ENCODE results near the gene PTPRG. TPM values are rescaled to one million over a fixed set of nuclear protein-coding genes. Genes with fewer than 3 reads are reported as not detected.

The PTPRG gene
- total RNA-seq, 1 donor from 2014 or later = 80.7 TPM

DNA sequence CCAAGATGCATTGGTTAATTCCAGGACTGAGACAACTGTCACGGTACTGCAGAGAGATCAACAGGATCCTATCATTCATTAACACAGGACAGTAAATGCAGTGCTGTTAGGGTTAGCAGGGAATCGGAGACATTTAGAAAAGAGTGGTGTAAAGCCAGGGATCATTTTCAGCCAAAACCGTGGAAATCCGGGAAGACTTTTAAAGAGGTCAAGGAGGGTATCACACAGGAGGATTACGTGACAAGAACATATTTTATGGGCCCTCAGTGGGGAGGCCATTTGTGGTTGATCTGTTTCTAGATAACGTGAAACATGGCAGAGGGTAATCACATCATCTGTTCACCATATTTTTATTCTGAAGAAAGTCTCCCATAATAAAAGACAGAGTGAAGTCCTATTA lies 216.1 kb downstream of the PTPRG start:
- DNase-seq (ENCODE audit: low spot score) = no peak
- Mint-ChIP-seq H3K27me3 (ENCODE audit: unreplicated experiment) (no peaks in the 10 kb centered on the region), H3K4me1 (ENCODE audit: unreplicated experiment) (peaks cover 15% of the 10 kb centered on the region), H3K4me3 (ENCODE audit: unreplicated experiment) (no peak overlapping the region), H3K27ac (ENCODE audit: unreplicated experiment) (no peak overlapping the region), H3K36me3 (ENCODE audit: low read depth, unreplicated experiment) (no peaks in the 10 kb centered on the region), H3K9me3 (ENCODE audit: unreplicated experiment) (no peaks in the 10 kb centered on the region)
- TF ChIP-seq, protein P1, sequence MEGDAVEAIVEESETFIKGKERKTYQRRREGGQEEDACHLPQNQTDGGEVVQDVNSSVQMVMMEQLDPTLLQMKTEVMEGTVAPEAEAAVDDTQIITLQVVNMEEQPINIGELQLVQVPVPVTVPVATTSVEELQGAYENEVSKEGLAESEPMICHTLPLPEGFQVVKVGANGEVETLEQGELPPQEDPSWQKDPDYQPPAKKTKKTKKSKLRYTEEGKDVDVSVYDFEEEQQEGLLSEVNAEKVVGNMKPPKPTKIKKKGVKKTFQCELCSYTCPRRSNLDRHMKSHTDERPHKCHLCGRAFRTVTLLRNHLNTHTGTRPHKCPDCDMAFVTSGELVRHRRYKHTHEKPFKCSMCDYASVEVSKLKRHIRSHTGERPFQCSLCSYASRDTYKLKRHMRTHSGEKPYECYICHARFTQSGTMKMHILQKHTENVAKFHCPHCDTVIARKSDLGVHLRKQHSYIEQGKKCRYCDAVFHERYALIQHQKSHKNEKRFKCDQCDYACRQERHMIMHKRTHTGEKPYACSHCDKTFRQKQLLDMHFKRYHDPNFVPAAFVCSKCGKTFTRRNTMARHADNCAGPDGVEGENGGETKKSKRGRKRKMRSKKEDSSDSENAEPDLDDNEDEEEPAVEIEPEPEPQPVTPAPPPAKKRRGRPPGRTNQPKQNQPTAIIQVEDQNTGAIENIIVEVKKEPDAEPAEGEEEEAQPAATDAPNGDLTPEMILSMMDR (IDR thresholded peaks at IDR 0.05; ENCODE audit: unreplicated experiment) = no peak

DNA sequence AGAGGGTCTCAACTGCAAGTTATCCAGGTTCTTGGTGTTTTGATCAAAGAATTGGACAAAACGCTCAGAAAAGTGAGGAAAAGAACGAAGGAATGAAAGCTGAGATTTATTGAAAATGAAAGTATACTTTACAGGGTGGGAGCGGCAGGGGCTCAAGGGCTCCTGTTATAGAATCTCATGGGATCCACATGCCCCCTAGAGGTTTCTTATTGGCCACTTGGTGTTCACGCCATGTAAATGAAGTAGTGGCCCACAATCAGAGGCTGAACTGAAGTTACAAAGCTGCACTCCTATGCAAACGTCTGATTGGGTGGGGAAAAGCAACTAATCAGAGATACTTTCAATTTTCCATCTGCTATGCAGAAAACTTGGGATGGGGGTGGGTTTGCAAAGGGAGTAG lies 216.7 kb downstream of the PTPRG start:
- TF ChIP-seq, protein P1 (IDR thresholded peaks at IDR 0.05; ENCODE audit: unreplicated experiment) = no peak
- H3K4me3 Mint-ChIP-seq (ENCODE audit: unreplicated experiment) = no peak overlapping the region

GRCh38 chr3:61780016-61780415 lies 218.6 kb downstream of the PTPRG start:
- no peak for DNase-seq (ENCODE audit: low spot score)
- TF ChIP-seq, protein P1 (IDR thresholded peaks at IDR 0.05; ENCODE audit: unreplicated experiment) = no peak
- Mint-ChIP-seq H3K27me3 (ENCODE audit: unreplicated experiment) (no peaks in the 10 kb centered on the region), H3K4me1 (ENCODE audit: unreplicated experiment) (peaks cover 15% of the 10 kb centered on the region), H3K9me3 (ENCODE audit: unreplicated experiment) (no peaks in the 10 kb centered on the region), H3K36me3 (ENCODE audit: low read depth, unreplicated experiment) (no peaks in the 10 kb centered on the region), H3K4me3 (ENCODE audit: unreplicated experiment) (no peak overlapping the region), H3K27ac (ENCODE audit: unreplicated experiment) (no peak overlapping the region)

More for the DNA sequence above, 216.7 kb downstream of the PTPRG start:
- Mint-ChIP-seq H3K4me1 (ENCODE audit: unreplicated experiment) (peaks cover 15% of the 10 kb centered on the region), H3K9me3 (ENCODE audit: unreplicated experiment) (no peaks in the 10 kb centered on the region), H3K36me3 (ENCODE audit: low read depth, unreplicated experiment) (no peaks in the 10 kb centered on the region), H3K27ac (ENCODE audit: unreplicated experiment) (no peak overlapping the region), H3K27me3 (ENCODE audit: unreplicated experiment) (no peaks in the 10 kb centered on the region)
- no peak for DNase-seq (ENCODE audit: low spot score)

DNA sequence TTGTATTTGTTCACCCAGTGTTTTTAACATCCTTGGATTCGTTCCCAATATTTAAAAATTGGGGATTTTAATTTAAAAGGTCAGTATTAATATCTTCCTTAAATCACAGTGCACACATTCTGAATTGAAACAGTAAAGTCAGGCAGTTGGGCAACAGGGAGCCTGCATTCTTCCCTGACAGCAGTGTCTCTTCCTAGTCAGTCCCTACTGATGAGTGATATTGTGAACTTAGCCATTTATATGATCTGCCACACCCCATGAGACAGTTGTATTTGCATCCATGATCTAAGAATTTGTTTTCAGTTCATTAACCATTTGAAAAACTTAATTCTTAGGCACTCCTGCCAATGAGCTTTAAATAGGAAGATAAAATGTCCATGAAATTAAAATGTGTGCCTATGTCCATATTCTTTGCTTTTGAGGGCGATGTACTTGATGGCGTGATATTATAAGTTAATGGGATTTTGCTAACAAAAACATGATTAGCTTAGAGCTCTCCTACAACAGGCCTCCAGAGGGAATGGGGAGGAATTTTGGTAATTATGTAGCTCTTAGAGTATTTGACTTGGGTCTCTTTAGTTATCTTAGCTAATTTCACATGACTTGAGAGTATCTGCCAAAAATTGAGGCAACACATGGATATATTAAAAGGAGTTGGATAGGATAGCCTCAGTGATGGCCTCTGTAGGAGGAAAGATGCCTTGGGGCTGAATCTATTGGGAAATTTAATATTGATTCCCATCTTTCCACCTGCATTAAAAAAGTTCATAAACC lies 219.3 kb downstream of the PTPRG start:
- no peaks in the 10 kb centered on the region for H3K36me3 Mint-ChIP-seq (ENCODE audit: low read depth, unreplicated experiment)
- no peaks in the 10 kb centered on the region for H3K9me3 Mint-ChIP-seq (ENCODE audit: unreplicated experiment)
- H3K27ac Mint-ChIP-seq (ENCODE audit: unreplicated experiment) = no peak overlapping the region
- peaks cover 15% of the 10 kb centered on the region for H3K4me1 Mint-ChIP-seq (ENCODE audit: unreplicated experiment)
- TF ChIP-seq, protein P1 (IDR thresholded peaks at IDR 0.05; ENCODE audit: unreplicated experiment) = no peak
- no peaks in the 10 kb centered on the region for H3K27me3 Mint-ChIP-seq (ENCODE audit: unreplicated experiment)
- H3K4me3 Mint-ChIP-seq (ENCODE audit: unreplicated experiment) = no peak overlapping the region
- DNase-seq (ENCODE audit: low spot score) = no peak

GRCh38 chr3:61783993-61784718 lies 222.8 kb downstream of the PTPRG start:
- H3K27ac Mint-ChIP-seq (ENCODE audit: unreplicated experiment) = no peak overlapping the region
- H3K4me3 Mint-ChIP-seq (ENCODE audit: unreplicated experiment) = no peak overlapping the region
- H3K36me3 Mint-ChIP-seq (ENCODE audit: low read depth, unreplicated experiment) = no peaks in the 10 kb centered on the region
- no peaks in the 10 kb centered on the region for H3K27me3 Mint-ChIP-seq (ENCODE audit: unreplicated experiment)
- no peaks in the 10 kb centered on the region for H3K9me3 Mint-ChIP-seq (ENCODE audit: unreplicated experiment)
- no peak for DNase-seq (ENCODE audit: low spot score)
- H3K4me1 Mint-ChIP-seq (ENCODE audit: unreplicated experiment) = peaks cover 10% of the 10 kb centered on the region
- TF ChIP-seq, protein P1 (IDR thresholded peaks at IDR 0.05; ENCODE audit: unreplicated experiment) = no peak

Data from endothelial cell (in vitro differentiated cells).